ENCODE results near the gene CELSR1. TPM values are rescaled to one million over a fixed set of nuclear protein-coding genes. Genes with fewer than 3 reads are reported as not detected.

CELSR1 gene
- total RNA-seq, 1 experiment from 2014 or later: 30.7 TPM

- H3K27me3 ChIP-seq (ENCODE audit: control insufficient read depth, insufficient read depth, low read length): no peaks in the 10 kb centered on the region
- DNase-seq (ENCODE audit: low read depth, low spot score) (no peak), ATAC-seq (no peak)
- H3K27ac ChIP-seq (ENCODE audit: low read length): no peak overlapping the region
- no TSS peak for BruUV-seq (replicated peaks)
- no peaks in the 10 kb centered on the region for H3K4me1 ChIP-seq (ENCODE audit: control insufficient read depth, insufficient read depth, low read length)
- in situ Hi-C loops (cut with HindIII; ENCODE audit: low pct_unique_long_range_greater_than_20kb, low sequenced_read_pairs): no loop called here
- no peak overlapping the region for H3K4me3 ChIP-seq (ENCODE audit: low read depth in 2 of 2, low read length in 2 of 2)
- ChIA-PET POLR2A (no interaction called here), CTCF (no interaction called here)
- TF ChIP-seq TCF7L2 (IDR thresholded peaks at IDR 0.05; ENCODE audit: low read depth, low read length) (no peak), POLR2AphosphoS5 (IDR thresholded peaks at IDR 0.05; ENCODE audit: low read depth, low read length) (no peak), CTCF (IDR thresholded peaks at IDR 0.05) (no peak), SIN3A (IDR thresholded peaks at IDR 0.05; ENCODE audit: borderline replicate concordance, insufficient read depth, low read depth, low read length) (no peak), REST (IDR thresholded peaks at IDR 0.05; ENCODE audit: insufficient read depth in 1 of 2, low read depth in 2 of 2, low read length in 1 of 2) (no peak)
- H3K9me3 ChIP-seq (ENCODE audit: control insufficient read depth, insufficient read depth, low read depth, low read length): no peaks in the 10 kb centered on the region
- intact Hi-C loops (cut with micrococcal nuclease; ENCODE audit: unreplicated experiment): no loop called here
- H3K36me3 ChIP-seq (ENCODE audit: control insufficient read depth, insufficient read depth, low read length): no peaks in the 10 kb centered on the region
Measured at GRCh38 chr22:46386312-46386711, 151.1 kb downstream of the CELSR1 start.

- no TSS peak for BruUV-seq (replicated peaks)
- H3K4me3 ChIP-seq (ENCODE audit: low read depth in 2 of 2, low read length in 2 of 2): no peak overlapping the region
- intact Hi-C loops (cut with micrococcal nuclease; ENCODE audit: unreplicated experiment): no loop called here
- H3K27ac ChIP-seq (ENCODE audit: low read length): no peak overlapping the region
- no peaks in the 10 kb centered on the region for H3K4me1 ChIP-seq (ENCODE audit: control insufficient read depth, insufficient read depth, low read length)
- POLR2A ChIA-PET: no interaction called here
- CTCF ChIA-PET: no interaction called here
- H3K9me3 ChIP-seq (ENCODE audit: control insufficient read depth, insufficient read depth, low read depth, low read length): no peaks in the 10 kb centered on the region
- no peak for TF ChIP-seq REST (IDR thresholded peaks at IDR 0.05; ENCODE audit: insufficient read depth in 1 of 2, low read depth in 2 of 2, low read length in 1 of 2)
- ATAC-seq: no peak
- no peaks in the 10 kb centered on the region for H3K27me3 ChIP-seq (ENCODE audit: control insufficient read depth, insufficient read depth, low read length)
- no peaks in the 10 kb centered on the region for H3K36me3 ChIP-seq (ENCODE audit: control insufficient read depth, insufficient read depth, low read length)
- no peak for DNase-seq (ENCODE audit: low read depth, low spot score)
- in situ Hi-C loops (cut with HindIII; ENCODE audit: low pct_unique_long_range_greater_than_20kb, low sequenced_read_pairs): no loop called here
Measured at GRCh38 chr22:46382524-46382923, 154.9 kb downstream of the CELSR1 start.
